WTC11 (cell line): ENCODE data around the gene SLC38A3. TPM values are rescaled to one million over a fixed set of nuclear protein-coding genes. Genes with fewer than 3 reads are reported as not detected.
A peak's percentile ranks its signal among the peaks of the same experiment; 100 is the strongest.

Experiments used
- ATAC-seq: fragments of 200-7000 bp; cut with Tn5 transposase; 2 replicates; pipeline ENCODE4 v1.10.0; 2021; ENCODE audit warnings: mild to moderate bottlenecking, moderate library complexity
- CTCF ChIA-PET: fragments of 300-600 bp; sonication (Branson Sonifier 250); formaldehyde crosslinking; loops from one replicate; lab custom pipeline; 2021; ENCODE audit warnings: antibody characterized with exemption; lab: Charles Lee
- POLR2A ChIA-PET: fragments of 350-600 bp; sonication (Branson Sonifier 250); formaldehyde crosslinking; loops from one replicate; lab custom pipeline; 2021; ENCODE audit warnings: antibody characterized with exemption; lab: Charles Lee
- DNase-seq: peaks from one replicate; pipeline ENCODE4 v3.0.0; 2021; ENCODE audit warnings: low spot score
- H3K27ac Mint-ChIP-seq: 2 replicates; pipeline ENCODE4 v1.8.0; 2021; ENCODE audit warnings: mixed read lengths
- H3K27me3 Mint-ChIP-seq: 2 replicates; pipeline ENCODE4 v1.8.0; 2021; ENCODE audit warnings: low read depth, mild to moderate bottlenecking, moderate library complexity, mixed read lengths
- H3K36me3 Mint-ChIP-seq: 2 replicates; pipeline ENCODE4 v1.8.0; 2021; ENCODE audit warnings: mixed read lengths
- H3K4me1 Mint-ChIP-seq: 2 replicates; pipeline ENCODE4 v1.8.0; 2022; ENCODE audit warnings: mixed read lengths
- H3K4me3 Mint-ChIP-seq: 2 replicates; pipeline ENCODE4 v1.8.0; 2021; ENCODE audit warnings: mild to moderate bottlenecking, moderate library complexity, mixed read lengths
- H3K9me3 Mint-ChIP-seq: 2 replicates; pipeline ENCODE4 v1.8.0; 2021; ENCODE audit warnings: mixed read lengths
- CBFB ChIP-seq: sonication (generic); formaldehyde crosslinking; IDR thresholded peaks from 2 replicates; pipeline ENCODE4 v1.8.1; 2022; ENCODE audit warnings: mild to moderate bottlenecking, low read depth, missing genetic modification reagents
- CREB1 ChIP-seq: sonication (generic); formaldehyde crosslinking; IDR thresholded peaks from 2 replicates; pipeline ENCODE4 v1.8.0; 2023; ENCODE audit warnings: mild to moderate bottlenecking, missing genetic modification reagents
- ETV6 ChIP-seq: sonication (generic); formaldehyde crosslinking; IDR thresholded peaks from 2 replicates; pipeline ENCODE4 v1.8.1; 2022; ENCODE audit warnings: mild to moderate bottlenecking, missing genetic modification reagents
- FOXK1 ChIP-seq: sonication (generic); formaldehyde crosslinking; IDR thresholded peaks from 2 replicates; pipeline ENCODE4 v1.8.0; 2022; ENCODE audit warnings: mild to moderate bottlenecking, moderate library complexity, missing genetic modification reagents
- FOXP1 ChIP-seq: sonication (generic); formaldehyde crosslinking; IDR thresholded peaks from 2 replicates; pipeline ENCODE4 v1.8.0; 2022; ENCODE audit warnings: missing genetic modification reagents, mild to moderate bottlenecking, moderate library complexity, borderline replicate concordance
- GABPB1 ChIP-seq: sonication (generic); formaldehyde crosslinking; IDR thresholded peaks from 2 replicates; pipeline ENCODE4 v1.8.1; 2023; ENCODE audit warnings: mild to moderate bottlenecking, missing genetic modification reagents
- JAZF1 ChIP-seq: fragments of 250-450 bp; sonication (Bioruptor Pico); IDR thresholded peaks from 2 replicates; pipeline ENCODE4 v1.9.0; 2021; ENCODE audit warnings: moderate library complexity, mild to moderate bottlenecking, inconsistent platforms
- MXD4 ChIP-seq: fragments of 250-450 bp; sonication (Bioruptor Pico); IDR thresholded peaks from 2 replicates; pipeline ENCODE4 v1.8.0; 2021; ENCODE audit warnings: mild to moderate bottlenecking, moderate library complexity, borderline replicate concordance
- MYBL2 ChIP-seq: sonication (generic); formaldehyde crosslinking; IDR thresholded peaks from 2 replicates; pipeline ENCODE4 v1.8.1; 2023; ENCODE audit warnings: mild to moderate bottlenecking, moderate library complexity, missing genetic modification reagents
- NFE2L1 ChIP-seq: sonication (generic); formaldehyde crosslinking; IDR thresholded peaks from 2 replicates; pipeline ENCODE4 v1.8.1; 2023; ENCODE audit warnings: missing genetic modification reagents
- SOX15 ChIP-seq: fragments of 250-450 bp; sonication (Bioruptor Pico); IDR thresholded peaks from 2 replicates; pipeline ENCODE4 v1.9.0; 2021; ENCODE audit warnings: mild to moderate bottlenecking
- SP1 ChIP-seq: sonication (generic); formaldehyde crosslinking; conservative IDR thresholded peaks from 2 replicates; pipeline ENCODE4 v1.8.1; 2022; ENCODE audit warnings: missing genetic modification reagents
- TP53 ChIP-seq: sonication (generic); formaldehyde crosslinking; IDR thresholded peaks from 2 replicates; pipeline ENCODE4 v1.8.1; 2023; ENCODE audit warnings: mild to moderate bottlenecking, missing genetic modification reagents
- ZBTB21 ChIP-seq: sonication (generic); formaldehyde crosslinking; IDR thresholded peaks from 2 replicates; pipeline ENCODE4 v1.8.1; 2023; ENCODE audit warnings: mild to moderate bottlenecking, missing genetic modification reagents, borderline replicate concordance
- ZNF232 ChIP-seq: sonication (generic); formaldehyde crosslinking; IDR thresholded peaks from 2 replicates; pipeline ENCODE4 v1.8.0; 2022; ENCODE audit warnings: mild to moderate bottlenecking, missing genetic modification reagents
- ZNF423 ChIP-seq: fragments of 250-450 bp; sonication (Bioruptor Pico); IDR thresholded peaks from 2 replicates; pipeline ENCODE4 v2.1.2; 2022; ENCODE audit warnings: mild to moderate bottlenecking, moderate library complexity
- ZNF671 ChIP-seq: fragments of 250-450 bp; sonication (Bioruptor Pico); IDR thresholded peaks from 2 replicates; pipeline ENCODE4 v1.8.0; 2021; ENCODE audit warnings: mild to moderate bottlenecking
- total RNA-seq: library from RNA; stranded (reverse); gene quantifications from 3 replicates; pipeline ENCODE4 v1.2.3, GENCODE V29; 2021
- TF ChIP-seq, protein P1 (sequence below): fragments of 250-450 bp; sonication (Bioruptor Pico); IDR thresholded peaks from 2 replicates; pipeline ENCODE4 v1.9.0; 2021; ENCODE audit warnings: mild to moderate bottlenecking
- TF ChIP-seq, protein P2 (sequence below): fragments of 250-450 bp; sonication (Bioruptor Pico); IDR thresholded peaks from 2 replicates; pipeline ENCODE4 v1.9.0; 2021; ENCODE audit warnings: mild to moderate bottlenecking, borderline replicate concordance
- TF ChIP-seq, protein P3 (sequence below): sonication (generic); formaldehyde crosslinking; IDR thresholded peaks from 2 replicates; pipeline ENCODE4 v1.8.1; 2023; ENCODE audit warnings: mild to moderate bottlenecking, moderate library complexity, missing genetic modification reagents
- TF ChIP-seq, protein P4 (sequence below): sonication (generic); formaldehyde crosslinking; IDR thresholded peaks from 2 replicates; pipeline ENCODE4 v1.8.1; 2022; ENCODE audit warnings: low read depth, missing genetic modification reagents, borderline replicate concordance
- TF ChIP-seq, protein P5 (sequence below): sonication (generic); formaldehyde crosslinking; IDR thresholded peaks from 2 replicates; pipeline ENCODE4 v1.8.1; 2022; ENCODE audit warnings: mild to moderate bottlenecking, moderate library complexity, missing genetic modification reagents
- TF ChIP-seq, protein P6 (sequence below): sonication (generic); formaldehyde crosslinking; IDR thresholded peaks from 2 replicates; pipeline ENCODE4 v1.8.1; 2023; ENCODE audit warnings: mild to moderate bottlenecking, missing genetic modification reagents, moderate library complexity
- TF ChIP-seq, protein P7 (sequence below): fragments of 200-600 bp; IDR thresholded peaks from 2 replicates; pipeline ENCODE4 v1.8.0; 2022; ENCODE audit warnings: antibody characterized with exemption

Gene SLC38A3
- total RNA-seq, 1 experiment from 2014 or later = 0.90 TPM

DNA sequence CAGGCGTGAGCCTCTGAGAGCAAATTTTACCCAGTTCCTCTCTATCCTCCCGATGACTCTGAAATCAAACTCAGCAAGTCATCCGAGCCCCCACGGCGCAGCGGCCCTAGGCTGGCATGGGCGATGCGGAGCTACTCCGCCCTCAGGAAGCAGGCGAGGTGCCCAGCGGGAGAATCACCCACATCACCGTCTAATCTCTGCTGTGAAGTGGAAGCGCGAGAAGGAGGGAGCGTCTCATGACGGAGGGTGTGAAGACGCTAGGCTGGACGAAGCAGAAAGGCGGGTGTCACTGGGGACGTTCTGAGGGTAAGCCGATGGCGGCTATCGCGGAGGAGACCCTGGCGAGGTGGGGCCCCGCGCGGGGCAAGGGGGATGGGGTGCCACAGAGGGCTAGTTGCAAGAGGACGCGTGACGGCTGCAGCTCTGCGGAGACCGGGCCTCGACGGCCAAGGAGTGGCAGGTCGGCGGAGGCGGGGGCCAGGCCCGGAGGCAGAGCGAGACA lies 21.9 kb downstream of the SLC38A3 start (continued):
- TF ChIP-seq ZNF232 (no peak), SP1 (CRISPR knock-in tag) (no peak), MYBL2 (CRISPR knock-in tag) (no peak), FOXP1 (CRISPR knock-in tag) (0 out of 2 replicates have a peak, but pooled peaks have one; percentile 10), JAZF1 (no peak), ETV6 (CRISPR knock-in tag) (no peak), SOX15 (CRISPR knock-in tag) (no peak), CREB1 (CRISPR knock-in tag) (no peak), CBFB (peak; percentile 53; the same call in 1 of the 2 replicates)
- TF ChIP-seq, protein P1, sequence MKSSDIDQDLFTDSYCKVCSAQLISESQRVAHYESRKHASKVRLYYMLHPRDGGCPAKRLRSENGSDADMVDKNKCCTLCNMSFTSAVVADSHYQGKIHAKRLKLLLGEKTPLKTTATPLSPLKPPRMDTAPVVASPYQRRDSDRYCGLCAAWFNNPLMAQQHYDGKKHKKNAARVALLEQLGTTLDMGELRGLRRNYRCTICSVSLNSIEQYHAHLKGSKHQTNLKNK = no peak
- TF ChIP-seq, protein P2, sequence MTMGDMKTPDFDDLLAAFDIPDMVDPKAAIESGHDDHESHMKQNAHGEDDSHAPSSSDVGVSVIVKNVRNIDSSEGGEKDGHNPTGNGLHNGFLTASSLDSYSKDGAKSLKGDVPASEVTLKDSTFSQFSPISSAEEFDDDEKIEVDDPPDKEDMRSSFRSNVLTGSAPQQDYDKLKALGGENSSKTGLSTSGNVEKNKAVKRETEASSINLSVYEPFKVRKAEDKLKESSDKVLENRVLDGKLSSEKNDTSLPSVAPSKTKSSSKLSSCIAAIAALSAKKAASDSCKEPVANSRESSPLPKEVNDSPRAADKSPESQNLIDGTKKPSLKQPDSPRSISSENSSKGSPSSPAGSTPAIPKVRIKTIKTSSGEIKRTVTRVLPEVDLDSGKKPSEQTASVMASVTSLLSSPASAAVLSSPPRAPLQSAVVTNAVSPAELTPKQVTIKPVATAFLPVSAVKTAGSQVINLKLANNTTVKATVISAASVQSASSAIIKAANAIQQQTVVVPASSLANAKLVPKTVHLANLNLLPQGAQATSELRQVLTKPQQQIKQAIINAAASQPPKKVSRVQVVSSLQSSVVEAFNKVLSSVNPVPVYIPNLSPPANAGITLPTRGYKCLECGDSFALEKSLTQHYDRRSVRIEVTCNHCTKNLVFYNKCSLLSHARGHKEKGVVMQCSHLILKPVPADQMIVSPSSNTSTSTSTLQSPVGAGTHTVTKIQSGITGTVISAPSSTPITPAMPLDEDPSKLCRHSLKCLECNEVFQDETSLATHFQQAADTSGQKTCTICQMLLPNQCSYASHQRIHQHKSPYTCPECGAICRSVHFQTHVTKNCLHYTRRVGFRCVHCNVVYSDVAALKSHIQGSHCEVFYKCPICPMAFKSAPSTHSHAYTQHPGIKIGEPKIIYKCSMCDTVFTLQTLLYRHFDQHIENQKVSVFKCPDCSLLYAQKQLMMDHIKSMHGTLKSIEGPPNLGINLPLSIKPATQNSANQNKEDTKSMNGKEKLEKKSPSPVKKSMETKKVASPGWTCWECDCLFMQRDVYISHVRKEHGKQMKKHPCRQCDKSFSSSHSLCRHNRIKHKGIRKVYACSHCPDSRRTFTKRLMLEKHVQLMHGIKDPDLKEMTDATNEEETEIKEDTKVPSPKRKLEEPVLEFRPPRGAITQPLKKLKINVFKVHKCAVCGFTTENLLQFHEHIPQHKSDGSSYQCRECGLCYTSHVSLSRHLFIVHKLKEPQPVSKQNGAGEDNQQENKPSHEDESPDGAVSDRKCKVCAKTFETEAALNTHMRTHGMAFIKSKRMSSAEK (CRISPR knock-in tag) = no peak
- TF ChIP-seq, all 79 proteins: peak for 5

DNA sequence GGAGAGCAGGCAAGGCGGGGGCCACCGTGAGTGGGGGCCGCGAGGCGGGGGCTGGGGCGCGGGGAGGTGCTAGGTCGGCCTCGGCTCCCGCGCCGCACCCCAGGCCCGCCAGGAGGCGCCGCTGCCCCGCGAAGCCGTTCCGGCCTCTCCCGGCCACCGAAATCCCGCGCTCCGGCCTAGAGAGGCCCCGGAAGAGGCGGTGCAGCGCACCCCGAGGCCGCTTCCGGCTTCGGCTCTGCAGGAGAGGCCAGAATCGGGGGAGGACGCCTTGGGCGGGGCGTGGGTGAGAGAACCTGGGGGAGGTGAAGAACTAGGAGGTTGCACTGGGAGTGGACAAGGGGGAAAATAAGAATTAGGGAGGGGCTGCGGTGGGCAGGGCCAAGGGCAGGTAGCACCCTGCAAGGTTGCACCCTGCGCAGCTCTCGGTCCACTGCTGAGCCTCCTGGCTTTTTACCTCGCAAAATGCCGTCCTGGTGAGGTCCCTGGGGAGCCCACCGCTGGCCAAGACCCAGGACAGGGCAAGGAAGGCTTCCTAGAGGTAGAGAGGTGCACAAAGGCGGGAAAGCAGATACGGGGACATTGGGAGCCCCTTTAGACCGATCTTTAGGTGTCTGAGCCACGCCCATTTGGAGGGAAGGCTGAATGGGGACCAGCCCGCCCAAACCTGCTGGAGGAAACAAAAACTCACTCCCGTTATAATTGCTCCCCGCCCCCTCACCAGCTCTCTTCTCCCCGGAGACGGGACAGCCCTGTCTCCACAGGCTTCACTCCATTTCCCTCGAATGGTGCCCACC lies 22.5 kb downstream of the SLC38A3 start:
- CTCF ChIA-PET = interaction anchor here (0.7 to 17.1 kb wide), 25 partner anchors 8 to 314 kb away, joined by 3 to 604 read pairs (median 6); partner anchors contain the start of genes GNAI2, GNAT1, HYAL2 and HYAL3
- Mint-ChIP-seq H3K27me3 (peaks cover 4% of the 10 kb centered on the region), H3K4me3 (peak overlapping the region; percentile 96), H3K27ac (peak overlapping the region; percentile 89), H3K36me3 (no peaks in the 10 kb centered on the region), H3K9me3 (no peaks in the 10 kb centered on the region), H3K4me1 (peaks cover 24% of the 10 kb centered on the region)
- POLR2A ChIA-PET = interaction anchor here (0.9 to 3.1 kb wide), 6 partner anchors 13 to 110 kb away, joined by 3 to 22 read pairs (median 6); no protein-coding TSS in a partner anchor
- peak; percentile 92 for DNase-seq
- peak; percentile 75 for ATAC-seq
- TF ChIP-seq, protein P3, sequence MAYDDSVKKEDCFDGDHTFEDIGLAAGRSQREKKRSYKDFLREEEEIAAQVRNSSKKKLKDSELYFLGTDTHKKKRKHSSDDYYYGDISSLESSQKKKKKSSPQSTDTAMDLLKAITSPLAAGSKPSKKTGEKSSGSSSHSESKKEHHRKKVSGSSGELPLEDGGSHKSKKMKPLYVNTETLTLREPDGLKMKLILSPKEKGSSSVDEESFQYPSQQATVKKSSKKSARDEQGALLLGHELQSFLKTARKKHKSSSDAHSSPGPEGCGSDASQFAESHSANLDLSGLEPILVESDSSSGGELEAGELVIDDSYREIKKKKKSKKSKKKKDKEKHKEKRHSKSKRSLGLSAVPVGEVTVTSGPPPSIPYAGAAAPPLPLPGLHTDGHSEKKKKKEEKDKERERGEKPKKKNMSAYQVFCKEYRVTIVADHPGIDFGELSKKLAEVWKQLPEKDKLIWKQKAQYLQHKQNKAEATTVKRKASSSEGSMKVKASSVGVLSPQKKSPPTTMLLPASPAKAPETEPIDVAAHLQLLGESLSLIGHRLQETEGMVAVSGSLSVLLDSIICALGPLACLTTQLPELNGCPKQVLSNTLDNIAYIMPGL = peak; percentile 78
- TF ChIP-seq, protein P4, sequence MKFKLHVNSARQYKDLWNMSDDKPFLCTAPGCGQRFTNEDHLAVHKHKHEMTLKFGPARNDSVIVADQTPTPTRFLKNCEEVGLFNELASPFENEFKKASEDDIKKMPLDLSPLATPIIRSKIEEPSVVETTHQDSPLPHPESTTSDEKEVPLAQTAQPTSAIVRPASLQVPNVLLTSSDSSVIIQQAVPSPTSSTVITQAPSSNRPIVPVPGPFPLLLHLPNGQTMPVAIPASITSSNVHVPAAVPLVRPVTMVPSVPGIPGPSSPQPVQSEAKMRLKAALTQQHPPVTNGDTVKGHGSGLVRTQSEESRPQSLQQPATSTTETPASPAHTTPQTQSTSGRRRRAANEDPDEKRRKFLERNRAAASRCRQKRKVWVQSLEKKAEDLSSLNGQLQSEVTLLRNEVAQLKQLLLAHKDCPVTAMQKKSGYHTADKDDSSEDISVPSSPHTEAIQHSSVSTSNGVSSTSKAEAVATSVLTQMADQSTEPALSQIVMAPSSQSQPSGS (CRISPR knock-in tag) = no peak
- peak; percentile 41; the same call in 1 of the 2 replicates for TF ChIP-seq ETV6 (CRISPR knock-in tag)
- peak; percentile 57; the same call in 1 of the 2 replicates for TF ChIP-seq FOXK1 (CRISPR knock-in tag)
- TF ChIP-seq ZNF671 (CRISPR knock-in tag) = no peak
- no peak for TF ChIP-seq MXD4
- TF ChIP-seq GABPB1 (CRISPR knock-in tag) = peak; percentile 75
- TF ChIP-seq CBFB = peak; percentile 85; the same call in 1 of the 2 replicates
- peak; percentile 80 for TF ChIP-seq ZNF423 (CRISPR knock-in tag)
- TF ChIP-seq NFE2L1 = 0 out of 2 replicates have a peak, but pooled peaks have one; percentile 25
- TF ChIP-seq, protein P5, sequence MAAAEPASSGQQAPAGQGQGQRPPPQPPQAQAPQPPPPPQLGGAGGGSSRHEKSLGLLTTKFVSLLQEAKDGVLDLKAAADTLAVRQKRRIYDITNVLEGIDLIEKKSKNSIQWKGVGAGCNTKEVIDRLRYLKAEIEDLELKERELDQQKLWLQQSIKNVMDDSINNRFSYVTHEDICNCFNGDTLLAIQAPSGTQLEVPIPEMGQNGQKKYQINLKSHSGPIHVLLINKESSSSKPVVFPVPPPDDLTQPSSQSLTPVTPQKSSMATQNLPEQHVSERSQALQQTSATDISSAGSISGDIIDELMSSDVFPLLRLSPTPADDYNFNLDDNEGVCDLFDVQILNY = peak; percentile 97
- peak; percentile 81; the same call in 1 of the 2 replicates for TF ChIP-seq TP53 (CRISPR knock-in tag)
- TF ChIP-seq, protein P6, sequence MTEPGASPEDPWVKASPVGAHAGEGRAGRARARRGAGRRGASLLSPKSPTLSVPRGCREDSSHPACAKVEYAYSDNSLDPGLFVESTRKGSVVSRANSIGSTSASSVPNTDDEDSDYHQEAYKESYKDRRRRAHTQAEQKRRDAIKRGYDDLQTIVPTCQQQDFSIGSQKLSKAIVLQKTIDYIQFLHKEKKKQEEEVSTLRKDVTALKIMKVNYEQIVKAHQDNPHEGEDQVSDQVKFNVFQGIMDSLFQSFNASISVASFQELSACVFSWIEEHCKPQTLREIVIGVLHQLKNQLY (CRISPR knock-in tag) = 0 out of 2 replicates have a peak, but pooled peaks have one; percentile 10
- peak; percentile 54; the same call in 1 of the 2 replicates for TF ChIP-seq ZBTB21
- TF ChIP-seq, protein P7, sequence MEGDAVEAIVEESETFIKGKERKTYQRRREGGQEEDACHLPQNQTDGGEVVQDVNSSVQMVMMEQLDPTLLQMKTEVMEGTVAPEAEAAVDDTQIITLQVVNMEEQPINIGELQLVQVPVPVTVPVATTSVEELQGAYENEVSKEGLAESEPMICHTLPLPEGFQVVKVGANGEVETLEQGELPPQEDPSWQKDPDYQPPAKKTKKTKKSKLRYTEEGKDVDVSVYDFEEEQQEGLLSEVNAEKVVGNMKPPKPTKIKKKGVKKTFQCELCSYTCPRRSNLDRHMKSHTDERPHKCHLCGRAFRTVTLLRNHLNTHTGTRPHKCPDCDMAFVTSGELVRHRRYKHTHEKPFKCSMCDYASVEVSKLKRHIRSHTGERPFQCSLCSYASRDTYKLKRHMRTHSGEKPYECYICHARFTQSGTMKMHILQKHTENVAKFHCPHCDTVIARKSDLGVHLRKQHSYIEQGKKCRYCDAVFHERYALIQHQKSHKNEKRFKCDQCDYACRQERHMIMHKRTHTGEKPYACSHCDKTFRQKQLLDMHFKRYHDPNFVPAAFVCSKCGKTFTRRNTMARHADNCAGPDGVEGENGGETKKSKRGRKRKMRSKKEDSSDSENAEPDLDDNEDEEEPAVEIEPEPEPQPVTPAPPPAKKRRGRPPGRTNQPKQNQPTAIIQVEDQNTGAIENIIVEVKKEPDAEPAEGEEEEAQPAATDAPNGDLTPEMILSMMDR = peak; percentile 61
